Smooth muscle cell (in vitro differentiated cells): ENCODE results near the gene SEMA5A. TPM values are rescaled to one million over a fixed set of nuclear protein-coding genes. Genes with fewer than 3 reads are reported as not detected.

Experiments used
- DNase-seq: peaks from one replicate; lab custom pipeline; 2025; ENCODE audit not compliant: unreplicated experiment; lab: John Stamatoyannopoulos, UW
- H2AFZ ChIP-seq: fragments of 200-600 bp; sonication (generic); 2 replicates; pipeline ENCODE4 v1.6.0; 2016; ENCODE audit warnings: antibody characterized with exemption, low read depth, mild to moderate bottlenecking
- H3F3A ChIP-seq: fragments of 200-600 bp; sonication (generic); 2 replicates; pipeline ENCODE4 v1.6.0; 2017; ENCODE audit warnings: antibody characterized with exemption, low read depth
- H3K27ac ChIP-seq: fragments of 200-600 bp; sonication (generic); 2 replicates; pipeline ENCODE4 v1.5.1; 2016; ENCODE audit warnings: low read depth, mild to moderate bottlenecking
- H3K27me3 ChIP-seq: fragments of 200-600 bp; sonication (generic); 2 replicates; pipeline ENCODE4 v1.6.1; 2016; ENCODE audit warnings: low read depth, mild to moderate bottlenecking
- H3K36me3 ChIP-seq: fragments of 200-600 bp; sonication (generic); 2 replicates; pipeline ENCODE4 v1.5.1; 2016; ENCODE audit warnings: low read depth
- H3K4me1 ChIP-seq: fragments of 200-600 bp; sonication (generic); 2 replicates; pipeline ENCODE4 v1.5.1; 2016; ENCODE audit warnings: low read depth
- H3K4me2 ChIP-seq: fragments of 200-600 bp; sonication (generic); 2 replicates; pipeline ENCODE4 v1.6.0; 2016; ENCODE audit warnings: mild to moderate bottlenecking
- H3K4me3 ChIP-seq: fragments of 200-600 bp; sonication (generic); 2 replicates; pipeline ENCODE4 v1.5.1; 2016; ENCODE audit warnings: mild to moderate bottlenecking
- H3K79me2 ChIP-seq: fragments of 200-600 bp; sonication (generic); 2 replicates; pipeline ENCODE4 v1.6.0; 2016; ENCODE audit warnings: low read depth, mild to moderate bottlenecking
- H3K9ac ChIP-seq: fragments of 200-600 bp; sonication (generic); 2 replicates; pipeline ENCODE4 v1.6.0; 2016; ENCODE audit warnings: low read depth
- H3K9me3 ChIP-seq: fragments of 200-600 bp; sonication (generic); replicated peaks from 2 replicates; pipeline ENCODE4 v1.5.1; 2016; ENCODE audit warnings: low read depth
- H4K20me1 ChIP-seq: fragments of 200-600 bp; sonication (generic); 2 replicates; pipeline ENCODE4 v1.6.0; 2016; ENCODE audit warnings: low read depth
- WGBS: methylation state at CpG from one replicate; pipeline ENCODE4 v1.1.7; 2016; ENCODE audit warnings: low lambda C conversion rate; 5-methylcytosine and 5-hydroxymethylcytosine counted together
- polyA plus RNA-seq: library from polyadenylated mRNA; unstranded; fragments of >200 nt; fragmentation: Nextera tagmentation; extraction: Ambion mirVana; gene quantifications from 2 replicates; pipeline ENCODE4 v1.2.1, GENCODE V29; 2016
- total RNA-seq: library from RNA; depleted of rRNA; stranded (reverse); fragments of >200 nt; gene quantifications from 2 replicates; pipeline ENCODE4 v1.2.3, GENCODE V29; 2014
- TF ChIP-seq, protein P1 (sequence below): fragments of 200-600 bp; sonication (generic); IDR thresholded peaks from 2 replicates; pipeline ENCODE4 v1.5.1; 2017; ENCODE audit warnings: borderline replicate concordance, mild to moderate bottlenecking, antibody characterized with exemption; ENCODE audit not compliant: insufficient read depth, poor library complexity, severe bottlenecking

Gene SEMA5A
- total and polyA plus RNA-seq, 2 experiments from 2014 or later, result 21.6 to 65.1 TPM

DNA sequence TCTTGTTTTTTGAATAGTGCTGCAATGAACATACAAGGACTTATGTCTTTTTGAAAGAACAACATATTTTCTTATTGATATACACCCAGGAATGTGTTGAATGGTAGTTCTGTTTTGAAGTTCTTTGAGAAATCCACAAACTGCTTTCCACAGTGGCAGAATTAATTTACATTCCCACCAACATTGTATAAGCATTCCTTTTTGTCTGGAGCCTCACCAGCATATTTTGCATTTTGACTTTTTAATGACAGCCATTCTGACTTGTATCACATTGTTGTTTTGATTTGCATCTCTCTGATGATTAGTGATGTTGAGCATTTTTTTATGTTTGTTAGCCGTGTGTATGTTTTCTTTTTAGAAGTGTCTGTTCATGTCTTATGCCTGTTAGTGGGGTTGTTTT lies 524.9 kb downstream of the SEMA5A start:
- no peaks in the 10 kb centered on the region for H3K36me3 ChIP-seq
- H4K20me1 ChIP-seq, result no peaks in the 10 kb centered on the region
- TF ChIP-seq, protein P1, sequence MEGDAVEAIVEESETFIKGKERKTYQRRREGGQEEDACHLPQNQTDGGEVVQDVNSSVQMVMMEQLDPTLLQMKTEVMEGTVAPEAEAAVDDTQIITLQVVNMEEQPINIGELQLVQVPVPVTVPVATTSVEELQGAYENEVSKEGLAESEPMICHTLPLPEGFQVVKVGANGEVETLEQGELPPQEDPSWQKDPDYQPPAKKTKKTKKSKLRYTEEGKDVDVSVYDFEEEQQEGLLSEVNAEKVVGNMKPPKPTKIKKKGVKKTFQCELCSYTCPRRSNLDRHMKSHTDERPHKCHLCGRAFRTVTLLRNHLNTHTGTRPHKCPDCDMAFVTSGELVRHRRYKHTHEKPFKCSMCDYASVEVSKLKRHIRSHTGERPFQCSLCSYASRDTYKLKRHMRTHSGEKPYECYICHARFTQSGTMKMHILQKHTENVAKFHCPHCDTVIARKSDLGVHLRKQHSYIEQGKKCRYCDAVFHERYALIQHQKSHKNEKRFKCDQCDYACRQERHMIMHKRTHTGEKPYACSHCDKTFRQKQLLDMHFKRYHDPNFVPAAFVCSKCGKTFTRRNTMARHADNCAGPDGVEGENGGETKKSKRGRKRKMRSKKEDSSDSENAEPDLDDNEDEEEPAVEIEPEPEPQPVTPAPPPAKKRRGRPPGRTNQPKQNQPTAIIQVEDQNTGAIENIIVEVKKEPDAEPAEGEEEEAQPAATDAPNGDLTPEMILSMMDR, result no peak
- H2AFZ ChIP-seq, result no peak overlapping the region
- H3K27ac ChIP-seq, result no peak overlapping the region
- peaks cover 5% of the 10 kb centered on the region for H3K9me3 ChIP-seq
- H3K27me3 ChIP-seq, result no peaks in the 10 kb centered on the region
- H3K4me1 ChIP-seq, result no peaks in the 10 kb centered on the region
- H3F3A ChIP-seq, result no peaks in the 10 kb centered on the region
- 84% methylated on average over 1 of the region's 1 CpG for WGBS
- no peak overlapping the region for H3K4me2 ChIP-seq
- no peaks in the 10 kb centered on the region for H3K79me2 ChIP-seq
- DNase-seq, result no peak
- H3K9ac ChIP-seq, result no peak overlapping the region
- no peak overlapping the region for H3K4me3 ChIP-seq

DNA sequence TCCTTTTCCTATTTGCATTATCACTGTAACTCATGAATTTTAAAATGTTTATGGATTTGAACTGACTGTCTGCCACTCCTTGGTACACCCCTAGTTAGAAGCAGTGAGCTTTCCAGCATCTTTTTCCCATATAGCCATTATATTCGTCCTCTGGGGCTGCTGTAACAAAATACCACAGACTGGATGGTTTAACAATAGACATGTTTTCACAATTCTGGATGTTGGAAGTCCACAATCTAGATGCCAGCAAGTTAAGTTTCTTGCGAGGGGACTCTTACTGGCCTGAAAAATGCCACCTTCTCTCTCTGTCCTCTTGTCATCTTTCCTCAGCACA lies 530.0 kb downstream of the SEMA5A start:
- Histone ChIP-seq H4K20me1 (no peaks in the 10 kb centered on the region), H3K4me2 (no peak overlapping the region), H3K27ac (no peak overlapping the region), H3K4me1 (no peaks in the 10 kb centered on the region), H3K9ac (no peak overlapping the region), H3K36me3 (no peaks in the 10 kb centered on the region), H3K27me3 (no peaks in the 10 kb centered on the region), H3F3A (no peaks in the 10 kb centered on the region), H3K4me3 (no peak overlapping the region), H3K79me2 (no peaks in the 10 kb centered on the region), H3K9me3 (no peaks in the 10 kb centered on the region), H2AFZ (no peak overlapping the region)
- TF ChIP-seq, protein P1, result no peak
- 84% methylated on average over 2 of the region's 2 CpGs for WGBS
- DNase-seq, result no peak

DNA sequence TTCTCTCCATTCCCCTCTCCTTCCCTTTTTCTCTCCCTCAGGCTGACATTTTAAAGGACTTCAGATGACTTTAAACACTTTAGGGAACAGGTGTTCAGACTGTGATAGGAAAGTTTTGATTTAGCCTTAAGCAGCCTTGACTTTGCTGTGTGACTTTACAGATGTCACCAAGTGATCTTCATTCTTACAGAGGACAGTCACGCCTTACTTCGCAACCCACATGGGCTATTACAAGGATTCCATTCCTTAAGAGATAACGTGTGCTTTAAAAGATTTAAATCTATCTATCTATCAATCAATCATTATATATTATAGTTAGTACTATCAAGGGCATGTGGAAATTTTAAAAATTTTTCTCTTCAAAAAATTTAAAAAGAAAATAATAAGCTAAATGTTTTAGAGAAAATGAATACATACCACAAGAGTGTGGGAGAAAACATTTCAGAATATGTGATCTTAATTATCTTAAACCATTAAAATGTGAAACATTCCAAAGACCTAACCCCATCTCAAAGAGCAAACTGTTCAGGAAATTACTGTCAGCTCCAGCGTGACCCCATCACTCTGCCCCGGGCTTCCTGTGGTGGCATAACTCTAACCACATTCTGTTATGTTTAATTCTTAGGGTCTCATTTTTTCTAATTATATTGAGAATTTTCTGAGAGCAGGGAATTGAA lies 530.5 kb downstream of the SEMA5A start:
- H3K27ac ChIP-seq, result no peak overlapping the region
- H3F3A ChIP-seq, result no peaks in the 10 kb centered on the region
- DNase-seq, result no peak
- H3K4me1 ChIP-seq, result no peaks in the 10 kb centered on the region
- no peak overlapping the region for H2AFZ ChIP-seq
- H3K36me3 ChIP-seq, result no peaks in the 10 kb centered on the region
- H3K79me2 ChIP-seq, result no peaks in the 10 kb centered on the region
- no peaks in the 10 kb centered on the region for H3K9me3 ChIP-seq
- no peak overlapping the region for H3K4me2 ChIP-seq
- no peaks in the 10 kb centered on the region for H3K27me3 ChIP-seq
- 72% methylated on average over 5 of the region's 5 CpGs for WGBS
- no peak overlapping the region for H3K4me3 ChIP-seq
- TF ChIP-seq, protein P1, result no peak
- H4K20me1 ChIP-seq, result no peaks in the 10 kb centered on the region
- H3K9ac ChIP-seq, result no peak overlapping the region

DNA sequence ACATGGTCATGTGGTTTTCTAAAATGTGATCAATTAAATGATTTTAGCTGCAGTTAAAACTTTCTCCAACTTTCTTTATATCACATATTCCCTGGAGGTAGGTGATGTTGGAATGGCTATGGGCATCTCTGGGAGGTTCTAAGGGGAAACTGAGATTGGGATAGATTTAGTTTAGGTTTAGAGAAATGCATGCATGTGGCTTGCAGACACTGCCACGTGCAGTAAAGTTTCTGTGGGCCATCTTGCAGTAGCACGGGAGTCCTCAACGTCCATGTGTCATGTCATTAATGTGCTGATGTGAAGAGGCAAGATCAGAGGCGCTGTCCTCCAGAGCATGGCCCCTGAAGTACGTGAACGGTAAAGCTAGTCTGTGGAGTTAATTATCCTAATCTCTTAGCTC lies 532.7 kb downstream of the SEMA5A start:
- no peak overlapping the region for H3K4me2 ChIP-seq
- H3K27ac ChIP-seq, result peak overlapping the region; percentile 85
- WGBS, result 80% methylated on average over 6 of the region's 6 CpGs
- H3K4me3 ChIP-seq, result no peak overlapping the region
- H3K27me3 ChIP-seq, result no peaks in the 10 kb centered on the region
- H3K36me3 ChIP-seq, result no peaks in the 10 kb centered on the region
- no peaks in the 10 kb centered on the region for H3K9me3 ChIP-seq
- no peak overlapping the region for H2AFZ ChIP-seq
- no peaks in the 10 kb centered on the region for H3F3A ChIP-seq
- TF ChIP-seq, protein P1, result no peak
- DNase-seq, result no peak
- no peaks in the 10 kb centered on the region for H4K20me1 ChIP-seq
- peak overlapping the region; percentile 53 for H3K9ac ChIP-seq
- H3K79me2 ChIP-seq, result no peaks in the 10 kb centered on the region
- H3K4me1 ChIP-seq, result no peaks in the 10 kb centered on the region
